ENCODE data around the gene SETD1A. TPM values are rescaled to one million over a fixed set of nuclear protein-coding genes. Genes with fewer than 3 reads are reported as not detected.

SETD1A gene
- total and polyA plus RNA-seq, 2 of the 4 experiments (the other 2 are of a cell fraction): 0.54 to 5.8 TPM

DNA sequence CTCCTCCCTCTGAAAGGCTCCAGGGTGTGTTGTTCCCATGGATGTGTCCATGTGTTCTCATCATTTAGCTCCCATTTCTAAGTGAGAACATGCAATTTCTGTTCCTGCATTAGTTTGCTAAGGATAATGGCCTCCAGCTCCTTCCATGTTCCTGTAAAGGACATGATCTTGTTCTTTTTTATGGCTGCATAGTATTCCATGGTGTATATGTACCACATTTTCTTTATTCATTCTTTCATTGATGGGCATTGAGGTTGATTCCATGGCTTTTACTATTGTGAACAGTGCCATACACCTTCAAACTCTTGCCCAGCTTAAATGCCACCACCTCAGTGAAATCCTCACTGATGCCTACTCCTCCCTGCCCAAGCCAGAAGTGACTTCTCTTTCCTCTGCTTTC is 13.2 kb upstream of the SETD1A start:
- Histone ChIP-seq H3K4me2 (ENCODE audit: low read depth, low read length) (no peak overlapping the region), H4K20me1 (ENCODE audit: insufficient read depth, low read length) (peaks cover 9% of the 10 kb centered on the region), H3K9me1 (ENCODE audit: insufficient read depth, low read length) (no peaks in the 10 kb centered on the region), H3K9ac (ENCODE audit: low read depth, low read length) (no peak overlapping the region), H2AK9ac (replicated peaks; ENCODE audit: low read depth, low read length, poor library complexity) (no peak overlapping the region), H4K8ac (ENCODE audit: low read depth in 2 of 2, low read length in 2 of 2) (no peak overlapping the region), H3K27ac (ENCODE audit: insufficient read depth, low read length) (no peak overlapping the region), H4K91ac (ENCODE audit: insufficient read depth, low read depth, low read length) (no peak overlapping the region), H2BK120ac (ENCODE audit: low read depth, low read length) (no peak overlapping the region), H3K27me3 (ENCODE audit: control insufficient read depth, insufficient read depth, low read length) (no peaks in the 10 kb centered on the region), H3K23ac (ENCODE audit: low read depth, low read length) (no peak overlapping the region), H2BK5ac (ENCODE audit: low read depth, low read length, poor library complexity, severe bottlenecking) (no peak overlapping the region), H2BK15ac (ENCODE audit: low read depth, low read length) (no peak overlapping the region), H3K79me1 (ENCODE audit: low read depth in 1 of 2, low read length in 2 of 2) (peaks cover 21 to 36% of the 10 kb centered on the region in 2 experiments; a peak in 3 of 4 replicates), H3K18ac (ENCODE audit: low read depth, low read length) (no peak overlapping the region), H3K4ac (ENCODE audit: low read depth, low read length) (no peak overlapping the region), H2AFZ (replicated peaks; ENCODE audit: low read length, poor library complexity) (no peak overlapping the region), H3K9me3 (ENCODE audit: control insufficient read depth, insufficient read depth, low read length) (no peaks in the 10 kb centered on the region), H3K56ac (ENCODE audit: extremely low read depth, insufficient read depth, low read length) (no peak overlapping the region), H2AK5ac (ENCODE audit: low read depth, low read length) (no peak overlapping the region), H4K5ac (ENCODE audit: low read depth, low read length) (no peak overlapping the region), H3K4me1 (ENCODE audit: control insufficient read depth, insufficient read depth, low read length) (peaks cover 6% of the 10 kb centered on the region), H3K14ac (replicated peaks; ENCODE audit: low read depth, low read length) (no peak overlapping the region), H3K36me3 (ENCODE audit: control insufficient read depth, insufficient read depth, low read length) (peaks cover 35% of the 10 kb centered on the region), H2BK20ac (ENCODE audit: low read depth, low read length) (no peak overlapping the region), H3K4me3 (ENCODE audit: insufficient read depth, low read depth, low read length) (no peak overlapping the region)
- in situ Hi-C loops (cut with MboI; ENCODE audit: low sequenced_read_pairs) (no loop called here), intact Hi-C loops (cut with micrococcal nuclease) (no loop called here), dilution Hi-C loops (cut with HindIII; ENCODE audit: low sequenced_read_pairs, unreplicated experiment) (no loop called here)
- ChIA-PET CTCF (interaction anchor here (0.8 kb wide), 1 partner anchor 198 kb away, joined by 3 read pairs; no protein-coding TSS in a partner anchor), POLR2A (ENCODE audit: unreplicated experiment) (interaction anchor here (0.6 kb wide), 1 partner anchor 46 kb away, joined by 4 read pairs; no protein-coding TSS in a partner anchor)
- ATAC-seq (ENCODE audit: low read depth) (no peak), DNase-seq (no peak)
- BruUV-seq (replicated peaks): no TSS peak
- no peak for TF ChIP-seq FOS (IDR thresholded peaks at IDR 0.05; ENCODE audit: low read depth, low read length)

Data from IMR-90 (cell line).